Large intestine (tissue), 3 donors: Measurements from ENCODE around the gene PRKAG2. TPM values are rescaled to one million over a fixed set of nuclear protein-coding genes. Genes with fewer than 3 reads are reported as not detected.

Experiments
- DNase-seq, 2 donors: peaks; one replicate each; pipeline versions ENCODE4 v3.0.0 to v3.0.0-alpha.2; 2013
- H3K27ac ChIP-seq: one replicate; pipeline ENCODE4 v1.5.1; 2013; ENCODE audit warnings: low read length
- H3K27me3 ChIP-seq: 2 replicates; pipeline ENCODE4 v1.6.1; 2013; ENCODE audit warnings: low read length; ENCODE audit not compliant: control insufficient read depth, insufficient read depth
- H3K36me3 ChIP-seq: 2 replicates; pipeline ENCODE4 v1.6.1; 2013; ENCODE audit warnings: low read length; ENCODE audit not compliant: control insufficient read depth, insufficient read depth
- H3K4me1 ChIP-seq: one replicate; pipeline ENCODE4 v1.6.1; 2013; ENCODE audit warnings: low read length; ENCODE audit not compliant: control insufficient read depth, insufficient read depth
- H3K4me3 ChIP-seq: one replicate; pipeline ENCODE4 v1.5.1; 2013; ENCODE audit warnings: low read length
- H3K9me3 ChIP-seq: one replicate; pipeline ENCODE4 v1.6.1; 2013; ENCODE audit warnings: mild to moderate bottlenecking, low read depth, low read length, moderate library complexity; ENCODE audit not compliant: control insufficient read depth
- WGBS: methylation state at CpG from one replicate; pipeline ENCODE4 v1.1.5; 2013; ENCODE audit warnings: low lambda C conversion rate; ENCODE audit not compliant: insufficient coverage; 5-methylcytosine and 5-hydroxymethylcytosine counted together
- polyA plus RNA-seq: library from polyadenylated mRNA; unstranded; fragments of 120-200 nt; gene quantifications from one replicate; pipeline ENCODE4 v1.2.1, GENCODE V29; 2013

The PRKAG2 gene
- polyA plus RNA-seq, 1 donor, result 50.9 TPM

- Histone ChIP-seq H3K27ac (peak overlapping the region; percentile 97), H3K27me3 (no peaks in the 10 kb centered on the region), H3K4me1 (peaks cover 63% of the 10 kb centered on the region), H3K4me3 (no peak overlapping the region), H3K9me3 (peaks cover 15% of the 10 kb centered on the region), H3K36me3 (no peaks in the 10 kb centered on the region)
- WGBS, result no CpG with 5 or more reads among the region's 22 CpGs
- DNase-seq, result no peak
These were observed 67.6 kb downstream of the PRKAG2 start for GRCh38 chr7:151809146-151809863.

GRCh38 chr7:151808400-151809145 lies 68.3 kb downstream of the PRKAG2 start:
- H3K27me3 ChIP-seq, result no peaks in the 10 kb centered on the region
- H3K9me3 ChIP-seq, result peaks cover 15% of the 10 kb centered on the region
- H3K36me3 ChIP-seq, result no peaks in the 10 kb centered on the region
- WGBS, result no CpG with 5 or more reads among the region's 24 CpGs
- no peak overlapping the region for H3K4me3 ChIP-seq
- peaks cover 66% of the 10 kb centered on the region for H3K4me1 ChIP-seq
- peak overlapping the region; percentile 97 for H3K27ac ChIP-seq
- peak; percentile 97 to 98 for DNase-seq

- peak overlapping the region; percentile 97 for H3K27ac ChIP-seq
- no peak overlapping the region for H3K4me3 ChIP-seq
- no peak for DNase-seq
- no peaks in the 10 kb centered on the region for H3K36me3 ChIP-seq
- no peaks in the 10 kb centered on the region for H3K27me3 ChIP-seq
- 100% methylated on average over 3 of the region's 15 CpGs for WGBS
- peaks cover 15% of the 10 kb centered on the region for H3K9me3 ChIP-seq
- peaks cover 73% of the 10 kb centered on the region for H3K4me1 ChIP-seq
These were observed 69.1 kb downstream of the PRKAG2 start for GRCh38 chr7:151807846-151808245.

GRCh38 chr7:151806952-151807775 lies 69.8 kb downstream of the PRKAG2 start:
- no peaks in the 10 kb centered on the region for H3K27me3 ChIP-seq
- no peaks in the 10 kb centered on the region for H3K36me3 ChIP-seq
- WGBS, result no CpG with 5 or more reads among the region's 19 CpGs
- DNase-seq, result peak in 1 of 2 donors; percentile 40
- peak overlapping the region; percentile 97 for H3K27ac ChIP-seq
- H3K9me3 ChIP-seq, result peaks cover 15% of the 10 kb centered on the region
- no peak overlapping the region for H3K4me3 ChIP-seq
- peaks cover 79% of the 10 kb centered on the region for H3K4me1 ChIP-seq

GRCh38 chr7:151806204-151806603 lies 70.7 kb downstream of the PRKAG2 start:
- Histone ChIP-seq H3K4me3 (no peak overlapping the region), H3K36me3 (no peaks in the 10 kb centered on the region), H3K27me3 (no peaks in the 10 kb centered on the region), H3K9me3 (peaks cover 15% of the 10 kb centered on the region), H3K4me1 (peaks cover 80% of the 10 kb centered on the region), H3K27ac (peak overlapping the region; percentile 97)
- no CpG with 5 or more reads among the region's 8 CpGs for WGBS
- DNase-seq, result peak; percentile 76 to 85

GRCh38 chr7:151805191-151805590 lies 71.7 kb downstream of the PRKAG2 start:
- Histone ChIP-seq H3K9me3 (peaks cover 15% of the 10 kb centered on the region), H3K4me3 (no peak overlapping the region), H3K27me3 (no peaks in the 10 kb centered on the region), H3K36me3 (no peaks in the 10 kb centered on the region), H3K27ac (peak overlapping the region; percentile 97), H3K4me1 (peaks cover 75% of the 10 kb centered on the region)
- no peak for DNase-seq
- no CpG with 5 or more reads among the region's 6 CpGs for WGBS

GRCh38 chr7:151804756-151805155 lies 72.2 kb downstream of the PRKAG2 start:
- no peaks in the 10 kb centered on the region for H3K36me3 ChIP-seq
- DNase-seq, result no peak
- H3K4me1 ChIP-seq, result peaks cover 71% of the 10 kb centered on the region
- no CpG with 5 or more reads among the region's 9 CpGs for WGBS
- H3K27me3 ChIP-seq, result no peaks in the 10 kb centered on the region
- H3K4me3 ChIP-seq, result no peak overlapping the region
- H3K9me3 ChIP-seq, result peaks cover 15% of the 10 kb centered on the region
- H3K27ac ChIP-seq, result peak overlapping the region; percentile 97

- Histone ChIP-seq H3K4me3 (no peak overlapping the region), H3K9me3 (peaks cover 10% of the 10 kb centered on the region), H3K36me3 (no peaks in the 10 kb centered on the region), H3K27ac (peak overlapping the region; percentile 97), H3K27me3 (no peaks in the 10 kb centered on the region), H3K4me1 (peaks cover 62% of the 10 kb centered on the region)
- DNase-seq, result no peak
- WGBS, result 56% methylated on average over 5 of the region's 8 CpGs
These were observed 73.1 kb downstream of the PRKAG2 start for GRCh38 chr7:151803841-151804240.

- H3K9me3 ChIP-seq, result peaks cover 3% of the 10 kb centered on the region
- no peak overlapping the region for H3K4me3 ChIP-seq
- DNase-seq, result no peak
- no CpG with 5 or more reads among the region's 5 CpGs for WGBS
- H3K27ac ChIP-seq, result peak overlapping the region; percentile 91
- no peaks in the 10 kb centered on the region for H3K36me3 ChIP-seq
- no peaks in the 10 kb centered on the region for H3K27me3 ChIP-seq
- peaks cover 52% of the 10 kb centered on the region for H3K4me1 ChIP-seq
These were observed 74.5 kb downstream of the PRKAG2 start for GRCh38 chr7:151802469-151802846.

- H3K4me1 ChIP-seq, result peaks cover 51% of the 10 kb centered on the region
These were observed 75.0 kb downstream of the PRKAG2 start for GRCh38 chr7:151801782-151802468.

More at GRCh38 chr7:151801782-151802468, 75.0 kb downstream of the PRKAG2 start:
- DNase-seq, result peak; percentile 86 to 93
- peaks cover 3% of the 10 kb centered on the region for H3K9me3 ChIP-seq
- H3K4me3 ChIP-seq, result no peak overlapping the region
- H3K36me3 ChIP-seq, result no peaks in the 10 kb centered on the region
- peak overlapping the region; percentile 91 for H3K27ac ChIP-seq
- no CpG with 5 or more reads among the region's 15 CpGs for WGBS
- H3K27me3 ChIP-seq, result no peaks in the 10 kb centered on the region
